ENCODE results near the gene FMO1.

GRCh38 chr1:171212607-171213351 is 35.5 kb upstream of the FMO1 start:
- TF ChIP-seq CTCF (IDR thresholded peaks at IDR 0.05 in 4 of 5, conservative IDR thresholded peaks at IDR 0.05 in 1 of 5) (no peak), POLR2A (IDR thresholded peaks at IDR 0.05) (no peak)
